Omental fat pad (tissue), 4 donors: ENCODE results near the gene CMTM4. TPM values are rescaled to one million over a fixed set of nuclear protein-coding genes. Genes with fewer than 3 reads are reported as not detected.

Source experiments
- ATAC-seq: fragments of 150-250 bp; one replicate; pipeline ENCODE4 v1.9.1; 2016; ENCODE audit warnings: mild to moderate bottlenecking, moderate library complexity; ENCODE audit not compliant: low FRiP score
- DNase-seq: peaks from one replicate; pipeline ENCODE4 v3.0.0-alpha.2; 2019; ENCODE audit warnings: low spot score
- total RNA-seq, 4 donors: library from RNA; depleted of rRNA; stranded (reverse); fragments of >200 nt; gene quantifications; one replicate each; pipeline ENCODE4 v1.1.0, GENCODE V29; 2016
- TF ChIP-seq, protein P1 (sequence below), 3 donors: fragments of 450-650 bp; IDR thresholded peaks; one replicate each; pipeline ENCODE4 v1.5.1; 2016 to 2017; ENCODE audit warnings: antibody characterized with exemption in 3 of 3, mild to moderate bottlenecking in 3 of 3, moderate library complexity in 2 of 3

The CMTM4 gene
- total RNA-seq, result 10 to 100 TPM; 12.6 to 29.9 (median 23.8) TPM

DNA sequence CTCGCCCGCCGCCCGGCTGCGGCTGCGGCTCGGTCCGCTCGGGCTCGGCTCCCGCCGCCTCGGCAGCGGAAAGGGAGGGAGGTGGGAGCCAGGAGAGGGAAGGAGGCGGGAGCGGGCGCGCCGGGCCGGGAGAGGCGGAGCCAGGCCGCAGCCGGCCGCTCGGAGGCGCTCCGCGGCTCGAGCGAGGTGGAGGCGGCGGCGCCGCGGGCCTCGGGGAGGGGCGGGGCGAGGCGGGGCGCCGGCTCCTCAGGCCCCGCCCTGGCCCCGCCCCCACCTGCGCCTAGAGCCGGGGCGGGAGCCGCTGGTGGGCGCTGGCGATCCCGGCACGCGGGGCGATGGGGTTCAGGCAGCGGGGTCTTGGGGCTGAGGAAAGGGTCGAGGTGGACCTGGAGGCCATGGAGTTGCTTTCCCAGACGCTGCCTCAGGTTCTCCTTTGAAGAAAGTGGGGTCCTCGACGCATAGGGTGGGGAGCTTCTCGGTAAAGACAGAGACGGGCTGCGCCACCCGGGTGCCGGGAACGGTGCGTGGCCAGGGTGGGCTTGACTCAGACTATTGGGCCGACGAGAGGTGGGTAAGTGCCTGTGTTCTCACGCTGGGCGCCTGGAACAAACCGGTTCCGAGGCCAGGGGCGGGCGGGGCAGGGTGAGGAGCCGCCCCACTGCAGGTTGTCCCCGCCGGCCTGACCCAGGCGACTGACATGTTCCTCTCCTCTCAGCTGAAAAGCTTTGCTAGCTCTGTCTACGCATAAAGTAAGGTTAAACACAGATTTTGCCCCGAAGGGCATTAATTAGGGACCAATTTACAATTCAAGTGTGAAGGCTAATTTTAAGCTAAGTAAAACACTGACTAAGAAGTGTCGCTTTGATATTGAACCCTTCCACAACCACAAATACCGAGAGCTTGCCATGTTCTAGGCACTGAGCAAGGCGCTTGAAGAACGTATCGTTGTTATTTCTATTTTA lies at the start of gene CMTM4:
Gene CMTM4 (minus strand): TSS at position 75 of the 962 bp plus-strand sequence. CDS start 218 bp downstream, outside the sequence.
- TF ChIP-seq, protein P1, sequence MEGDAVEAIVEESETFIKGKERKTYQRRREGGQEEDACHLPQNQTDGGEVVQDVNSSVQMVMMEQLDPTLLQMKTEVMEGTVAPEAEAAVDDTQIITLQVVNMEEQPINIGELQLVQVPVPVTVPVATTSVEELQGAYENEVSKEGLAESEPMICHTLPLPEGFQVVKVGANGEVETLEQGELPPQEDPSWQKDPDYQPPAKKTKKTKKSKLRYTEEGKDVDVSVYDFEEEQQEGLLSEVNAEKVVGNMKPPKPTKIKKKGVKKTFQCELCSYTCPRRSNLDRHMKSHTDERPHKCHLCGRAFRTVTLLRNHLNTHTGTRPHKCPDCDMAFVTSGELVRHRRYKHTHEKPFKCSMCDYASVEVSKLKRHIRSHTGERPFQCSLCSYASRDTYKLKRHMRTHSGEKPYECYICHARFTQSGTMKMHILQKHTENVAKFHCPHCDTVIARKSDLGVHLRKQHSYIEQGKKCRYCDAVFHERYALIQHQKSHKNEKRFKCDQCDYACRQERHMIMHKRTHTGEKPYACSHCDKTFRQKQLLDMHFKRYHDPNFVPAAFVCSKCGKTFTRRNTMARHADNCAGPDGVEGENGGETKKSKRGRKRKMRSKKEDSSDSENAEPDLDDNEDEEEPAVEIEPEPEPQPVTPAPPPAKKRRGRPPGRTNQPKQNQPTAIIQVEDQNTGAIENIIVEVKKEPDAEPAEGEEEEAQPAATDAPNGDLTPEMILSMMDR (IDR thresholded peaks at IDR 0.05), result no peak
- ATAC-seq (peak; percentile 100), DNase-seq (peak; percentile 29)

DNA sequence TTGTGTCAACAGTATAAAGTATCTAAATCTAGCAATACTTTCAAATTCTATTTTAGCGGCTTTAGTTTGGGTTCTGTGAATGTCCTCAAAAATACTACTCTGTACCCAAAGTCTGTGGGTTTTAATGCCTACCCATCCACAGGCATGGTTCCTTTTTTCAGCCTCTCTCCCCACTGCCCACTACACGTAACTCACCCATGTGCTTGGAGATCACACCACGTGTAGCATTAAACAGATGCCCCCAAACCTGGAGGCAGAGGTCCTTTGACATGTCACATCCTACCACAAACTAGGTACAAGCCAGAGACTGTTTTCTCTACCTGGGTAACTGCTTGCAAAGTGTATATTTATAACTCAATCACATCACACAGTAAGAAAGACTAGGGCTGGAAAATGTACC lies 49.5 kb upstream of the CMTM4 start:
- TF ChIP-seq, protein P1 (IDR thresholded peaks at IDR 0.05), result no peak
- ATAC-seq (no peak), DNase-seq (no peak)

DNA sequence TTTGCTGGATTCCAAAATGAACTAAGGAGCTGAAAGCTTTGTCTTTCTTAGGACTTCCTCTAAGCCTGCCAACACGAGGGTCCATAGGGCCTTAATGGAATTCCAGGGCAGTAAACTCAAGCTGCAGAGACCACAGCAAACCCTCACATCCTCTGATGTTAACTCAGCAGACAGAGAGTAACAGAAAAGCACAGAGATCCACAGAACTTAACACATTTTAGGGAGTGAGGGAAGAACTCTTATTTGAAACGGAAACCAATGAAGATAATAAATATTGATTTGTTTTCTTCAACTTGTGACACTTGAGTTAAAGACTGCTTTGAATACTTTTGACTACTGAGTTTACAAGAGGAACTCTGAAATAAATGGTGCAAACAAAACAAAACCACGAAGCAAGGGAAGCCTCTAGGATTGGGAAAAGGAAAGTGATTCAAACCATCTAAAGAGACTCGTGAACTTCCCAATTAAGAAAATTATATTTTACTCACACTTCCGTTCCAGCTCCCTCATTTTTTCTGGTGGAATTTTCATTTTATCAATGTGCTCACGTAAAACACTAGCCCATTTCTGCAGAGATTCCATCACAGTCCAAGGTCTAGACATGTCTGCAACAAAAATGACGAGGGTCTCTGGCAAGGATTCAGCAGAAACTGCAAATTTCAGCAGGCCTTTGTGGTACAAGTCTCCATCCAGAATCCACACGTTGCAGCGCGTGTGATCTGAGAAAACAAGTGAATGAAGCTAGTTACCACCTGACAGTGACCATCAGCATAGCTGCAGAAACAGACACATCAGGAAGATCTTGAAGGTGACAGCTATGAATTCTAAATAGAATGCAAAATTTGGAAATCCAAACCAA lies 45.6 kb upstream of the CMTM4 start:
- DNase-seq (no peak), ATAC-seq (no peak)
- TF ChIP-seq, protein P1 (IDR thresholded peaks at IDR 0.05), result no peak

DNA sequence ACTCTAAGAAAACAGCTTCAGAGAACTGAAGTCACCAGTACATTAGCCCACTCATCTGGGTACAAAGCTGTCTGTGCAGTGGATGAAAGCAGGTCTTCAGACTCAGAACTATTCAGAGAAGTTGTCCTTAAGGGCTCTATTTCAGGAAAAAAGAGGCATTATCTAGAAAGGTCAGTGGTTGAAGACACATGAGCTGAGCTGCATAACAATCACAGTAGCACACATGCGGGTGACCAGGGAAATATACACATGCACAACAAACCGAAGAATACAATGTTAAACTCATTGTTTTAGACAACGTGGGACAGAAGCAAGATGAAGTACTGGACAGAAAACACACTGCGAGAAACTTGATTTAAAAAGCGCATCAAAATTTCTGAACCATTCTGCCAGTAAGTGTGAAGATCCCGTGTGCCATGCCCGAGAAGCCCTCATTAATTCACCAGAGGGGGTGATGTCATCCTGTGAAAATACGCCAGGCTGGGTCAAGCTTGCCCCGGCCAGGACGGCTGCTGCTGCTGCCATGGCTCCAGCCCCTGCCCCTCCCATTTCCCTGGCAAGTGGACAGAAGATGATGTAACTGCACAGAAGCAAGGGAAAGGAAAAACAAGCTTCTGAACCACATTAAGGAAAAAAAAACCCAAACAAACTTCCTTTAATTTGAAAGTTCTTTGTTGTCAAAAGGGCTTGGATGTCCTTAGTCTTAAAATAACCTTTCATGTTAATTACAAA lies 44.8 kb upstream of the CMTM4 start:
- DNase-seq, result peak; percentile 80
- TF ChIP-seq, protein P1 (IDR thresholded peaks at IDR 0.05), result no peak
- peak; percentile 93 for ATAC-seq

DNA sequence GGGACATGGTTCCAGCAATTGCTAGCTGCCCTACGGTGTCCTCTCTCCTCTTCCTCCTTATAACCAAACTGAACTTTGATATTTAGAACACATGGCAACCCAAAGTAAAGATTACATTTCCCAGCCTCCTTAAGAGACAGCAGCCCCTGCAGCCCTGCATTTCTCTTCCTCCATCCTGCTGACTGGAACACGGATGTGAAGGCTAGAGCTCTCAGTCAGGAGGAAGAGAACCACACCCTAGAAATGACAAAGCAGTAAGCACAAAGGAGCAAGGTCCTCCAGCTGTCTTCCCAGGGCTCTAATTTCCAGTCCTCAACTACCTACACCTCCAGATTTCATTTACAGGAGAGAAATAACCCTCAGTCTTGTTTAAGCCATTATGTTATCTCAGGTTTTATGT lies 44.0 kb upstream of the CMTM4 start:
- TF ChIP-seq, protein P1 (IDR thresholded peaks at IDR 0.05), result no peak
- ATAC-seq, result no peak
- DNase-seq, result no peak

DNA sequence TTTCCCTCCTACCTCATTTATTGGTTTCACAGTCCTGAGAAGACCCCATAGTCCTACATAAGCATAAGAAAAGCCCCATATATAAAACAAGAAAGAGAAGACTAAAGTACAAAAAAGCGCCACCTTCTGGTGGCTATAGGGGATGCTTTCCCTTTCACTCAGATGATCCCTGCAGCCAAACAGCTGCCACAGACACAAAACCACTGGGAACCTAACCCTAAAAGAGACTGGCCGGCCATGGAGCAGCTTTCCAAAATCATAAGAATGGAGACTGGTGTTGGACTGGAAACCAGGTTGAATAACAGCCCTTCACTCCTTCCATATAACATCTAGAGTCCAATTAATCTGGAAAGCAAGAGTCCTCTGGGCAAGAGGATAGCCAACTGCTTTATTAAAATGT lies 43.5 kb upstream of the CMTM4 start:
- no peak for ATAC-seq
- TF ChIP-seq, protein P1 (IDR thresholded peaks at IDR 0.05), result no peak
- no peak for DNase-seq
